Measurements from ENCODE around the gene MTUS2. TPM values are rescaled to one million over a fixed set of nuclear protein-coding genes. Genes with fewer than 3 reads are reported as not detected.
A peak's percentile ranks its signal among the peaks of the same experiment; 100 is the strongest.

MTUS2 gene
- polyA plus RNA-seq, 6 donors from 2014 or later: 0.06 TPM; not detected in 5

GRCh38 chr13:29540334-29540733 lies 720.2 kb downstream of the MTUS2 start:
- peaks cover 16 to 28% (median 20%) of the 10 kb centered on the region in 3 donors for H3K4me1 Mint-ChIP-seq
- H3K27me3 Mint-ChIP-seq: no peaks in the 10 kb centered on the region
- H3K27ac Mint-ChIP-seq: no peak overlapping the region
- no peak overlapping the region for H3K4me3 Mint-ChIP-seq
- peaks cover 6 to 16% of the 10 kb centered on the region in 2 donors for H3K36me3 Mint-ChIP-seq
- no peaks in the 10 kb centered on the region for H3K9me3 Mint-ChIP-seq
- no peak for DNase-seq
- no peak for ATAC-seq (ENCODE audit: low read depth in 2 of 2)

- Mint-ChIP-seq H3K9me3 (no peaks in the 10 kb centered on the region), H3K36me3 (peaks cover 6 to 14% of the 10 kb centered on the region in 2 donors), H3K27me3 (no peaks in the 10 kb centered on the region), H3K4me1 (peaks cover 16 to 31% (median 21%) of the 10 kb centered on the region in 3 donors), H3K27ac (peak overlapping the region in 1 of 6 donors; percentile 40), H3K4me3 (no peak overlapping the region)
- no peak for ATAC-seq (ENCODE audit: low read depth in 2 of 2)
- DNase-seq: no peak
Observed at GRCh38 chr13:29540799-29541198, 720.7 kb downstream of the MTUS2 start.

- H3K9me3 Mint-ChIP-seq: no peaks in the 10 kb centered on the region
- ATAC-seq (ENCODE audit: low read depth in 2 of 2) (no peak), DNase-seq (no peak)
- H3K36me3 Mint-ChIP-seq: peaks cover 0 to 9% of the 10 kb centered on the region in 2 donors
- H3K4me3 Mint-ChIP-seq: no peak overlapping the region
- peaks cover 16 to 31% (median 21%) of the 10 kb centered on the region in 3 donors for H3K4me1 Mint-ChIP-seq
- H3K27ac Mint-ChIP-seq: peak overlapping the region in 1 of 6 donors; percentile 68
- no peaks in the 10 kb centered on the region for H3K27me3 Mint-ChIP-seq
Observed at GRCh38 chr13:29541400-29541799, 721.3 kb downstream of the MTUS2 start.

- peaks cover 0 to 9% of the 10 kb centered on the region in 2 donors for H3K36me3 Mint-ChIP-seq
- peak overlapping the region in 1 of 6 donors; percentile 86 for H3K27ac Mint-ChIP-seq
- H3K27me3 Mint-ChIP-seq: no peaks in the 10 kb centered on the region
- no peak overlapping the region for H3K4me3 Mint-ChIP-seq
- ATAC-seq (ENCODE audit: low read depth in 2 of 2) (no peak), DNase-seq (no peak)
- peaks cover 16 to 31% (median 21%) of the 10 kb centered on the region in 3 donors for H3K4me1 Mint-ChIP-seq
- H3K9me3 Mint-ChIP-seq: no peaks in the 10 kb centered on the region
Observed at GRCh38 chr13:29542381-29542780, 722.2 kb downstream of the MTUS2 start.

- peak overlapping the region in 1 of 6 donors; percentile 42 for H3K27ac Mint-ChIP-seq
- ATAC-seq (ENCODE audit: low read depth in 2 of 2) (no peak), DNase-seq (no peak)
- H3K4me1 Mint-ChIP-seq: peaks cover 16 to 31% (median 17%) of the 10 kb centered on the region in 3 donors
- H3K4me3 Mint-ChIP-seq: no peak overlapping the region
- H3K27me3 Mint-ChIP-seq: no peaks in the 10 kb centered on the region
- no peaks in the 10 kb centered on the region for H3K9me3 Mint-ChIP-seq
- peaks cover 5 to 9% of the 10 kb centered on the region in 2 donors for H3K36me3 Mint-ChIP-seq
Observed at GRCh38 chr13:29543230-29544215, 723.4 kb downstream of the MTUS2 start.

- no peaks in the 10 kb centered on the region for H3K27me3 Mint-ChIP-seq
- H3K36me3 Mint-ChIP-seq: peaks cover 10 to 16% of the 10 kb centered on the region in 2 donors
- DNase-seq (no peak), ATAC-seq (ENCODE audit: low read depth in 2 of 2) (no peak)
- peak overlapping the region in 1 of 6 donors; percentile 10 for H3K27ac Mint-ChIP-seq
- H3K4me1 Mint-ChIP-seq: peaks cover 12 to 26% (median 15%) of the 10 kb centered on the region in 3 donors
- peaks cover 0 to 1% (median 0%) of the 10 kb centered on the region in 7 donors for H3K9me3 Mint-ChIP-seq
- H3K4me3 Mint-ChIP-seq: no peak overlapping the region
Observed at GRCh38 chr13:29545988-29546387, 725.8 kb downstream of the MTUS2 start.

- peaks cover 7 to 22% (median 14%) of the 10 kb centered on the region in 3 donors for H3K4me1 Mint-ChIP-seq
- no peak overlapping the region for H3K4me3 Mint-ChIP-seq
- no peak overlapping the region for H3K27ac Mint-ChIP-seq
- no peak for ATAC-seq (ENCODE audit: low read depth in 2 of 2)
- no peak for DNase-seq
- H3K27me3 Mint-ChIP-seq: no peaks in the 10 kb centered on the region
- H3K36me3 Mint-ChIP-seq: peaks cover 10 to 18% of the 10 kb centered on the region in 2 donors
- H3K9me3 Mint-ChIP-seq: peaks cover 0 to 4% (median 0%) of the 10 kb centered on the region in 7 donors
Observed at GRCh38 chr13:29546662-29547061, 726.5 kb downstream of the MTUS2 start.

- Mint-ChIP-seq H3K9me3 (peaks cover 0 to 4% (median 0%) of the 10 kb centered on the region in 7 donors), H3K36me3 (peaks cover 14 to 23% of the 10 kb centered on the region in 2 donors), H3K4me3 (no peak overlapping the region), H3K27ac (peak overlapping the region in 1 of 6 donors; percentile 16), H3K4me1 (peaks cover 5 to 22% (median 14%) of the 10 kb centered on the region in 3 donors), H3K27me3 (no peaks in the 10 kb centered on the region)
- DNase-seq (no peak), ATAC-seq (ENCODE audit: low read depth in 2 of 2) (no peak)
Observed at GRCh38 chr13:29547153-29547552, 727.0 kb downstream of the MTUS2 start.

GRCh38 chr13:29548722-29549121 lies 728.6 kb downstream of the MTUS2 start:
- Mint-ChIP-seq H3K9me3 (peaks cover 0 to 4% (median 0%) of the 10 kb centered on the region in 7 donors), H3K36me3 (peaks cover 23 to 33% of the 10 kb centered on the region in 2 donors)

GRCh38 chr13:29550430-29550988 lies 730.4 kb downstream of the MTUS2 start:
- Mint-ChIP-seq H3K4me1 (peaks cover 0 to 8% (median 7%) of the 10 kb centered on the region in 3 donors), H3K4me3 (no peak overlapping the region), H3K9me3 (peaks cover 0 to 4% (median 0%) of the 10 kb centered on the region in 7 donors), H3K27me3 (no peaks in the 10 kb centered on the region), H3K27ac (no peak overlapping the region), H3K36me3 (peaks cover 23 to 33% of the 10 kb centered on the region in 2 donors)
- no peak for ATAC-seq (ENCODE audit: low read depth in 2 of 2)
- DNase-seq: no peak

More at GRCh38 chr13:29548722-29549121, 728.6 kb downstream of the MTUS2 start:
- Mint-ChIP-seq H3K27ac (peak overlapping the region in 1 of 6 donors; percentile 28), H3K27me3 (no peaks in the 10 kb centered on the region), H3K4me1 (peaks cover 0 to 17% (median 11%) of the 10 kb centered on the region in 3 donors), H3K4me3 (no peak overlapping the region)
- DNase-seq (no peak), ATAC-seq (ENCODE audit: low read depth in 2 of 2) (no peak)

- Mint-ChIP-seq H3K27me3 (no peaks in the 10 kb centered on the region), H3K36me3 (peaks cover 23 to 33% of the 10 kb centered on the region in 2 donors), H3K4me1 (peaks cover 0 to 8% (median 6%) of the 10 kb centered on the region in 3 donors), H3K4me3 (no peak overlapping the region), H3K9me3 (peaks cover 0 to 4% (median 0%) of the 10 kb centered on the region in 7 donors), H3K27ac (peak overlapping the region in 1 of 6 donors; percentile 36)
- ATAC-seq (ENCODE audit: low read depth in 2 of 2): no peak
- no peak for DNase-seq
Observed at GRCh38 chr13:29551214-29551613, 731.1 kb downstream of the MTUS2 start.

Data from naive B cell (primary cell).